GM15510 (cell line): ENCODE measurements around the gene HNRNPUL1.

Experiments used
- POLR2A ChIP-seq: IDR thresholded peaks from 3 replicates; pipeline ENCODE4 v1.6.1; 2011; ENCODE audit warnings: borderline replicate concordance; ENCODE audit not compliant: insufficient read length; ENCODE audit errors: extremely low read depth

Gene HNRNPUL1

GRCh38 chr19:41226874-41227390, 37.2 kb upstream of the HNRNPUL1 start:
- TF ChIP-seq POLR2A, result no peak

GRCh38 chr19:41228486-41228885, 35.7 kb upstream of the HNRNPUL1 start:
- no peak for TF ChIP-seq POLR2A

- TF ChIP-seq POLR2A, result no peak
These were observed 33.9 kb upstream of the HNRNPUL1 start for GRCh38 chr19:41230067-41230857.

DNA sequence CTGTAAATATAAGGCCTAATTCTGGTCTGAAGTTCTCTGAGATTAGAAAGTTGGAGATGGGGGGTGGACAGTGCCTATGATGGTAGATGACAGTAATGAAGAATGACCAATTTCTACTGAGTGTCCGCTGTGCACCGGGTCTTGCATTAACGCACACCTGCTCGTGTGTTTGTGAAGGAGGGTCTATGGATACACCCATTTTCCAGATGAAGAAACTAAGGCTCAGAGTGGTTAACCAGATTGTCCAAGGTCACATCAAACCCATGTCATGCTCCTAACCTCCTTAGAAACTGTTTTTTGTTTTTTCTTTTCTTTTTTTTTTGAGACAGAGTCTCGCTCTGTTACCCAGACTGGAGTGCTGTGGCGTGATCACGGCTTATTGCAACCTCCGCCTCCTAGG, 31.5 kb upstream of the HNRNPUL1 start:
- no peak for TF ChIP-seq POLR2A

GRCh38 chr19:41233748-41234240, 30.4 kb upstream of the HNRNPUL1 start:
- no peak for TF ChIP-seq POLR2A

DNA sequence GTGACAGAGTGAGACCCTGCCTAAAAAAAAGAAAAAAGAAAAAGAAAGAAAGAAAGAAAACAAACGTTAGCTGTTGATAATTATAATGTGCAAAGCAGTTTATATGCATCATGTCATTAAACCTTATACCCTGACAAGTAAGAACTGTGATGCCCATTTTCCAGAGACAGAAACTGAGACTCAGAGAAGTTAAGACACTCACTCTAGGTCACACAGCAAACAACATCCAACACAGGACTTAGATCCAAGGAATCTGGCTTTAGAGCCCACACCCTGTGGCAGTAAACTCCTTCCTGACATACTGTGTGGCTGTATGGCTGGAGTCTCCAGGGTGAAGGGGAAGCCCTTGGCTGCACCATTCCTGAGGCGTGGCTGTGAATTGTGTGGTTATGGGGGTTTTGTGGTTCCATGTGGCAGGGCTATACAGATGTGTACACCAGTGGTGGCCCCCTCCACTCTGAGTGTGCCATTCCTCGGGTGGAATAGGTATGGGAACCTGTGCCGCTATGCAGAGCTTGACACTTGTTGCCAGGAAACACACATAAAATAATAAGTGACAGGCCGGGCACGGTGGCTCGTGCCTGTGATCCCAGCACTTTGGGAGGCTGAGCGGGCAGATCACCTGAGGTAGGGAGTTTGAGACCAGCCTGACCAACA, 29.5 kb upstream of the HNRNPUL1 start:
- TF ChIP-seq POLR2A, result no peak

- TF ChIP-seq POLR2A, result no peak
These were observed 28.7 kb upstream of the HNRNPUL1 start for GRCh38 chr19:41235480-41235879.

DNA sequence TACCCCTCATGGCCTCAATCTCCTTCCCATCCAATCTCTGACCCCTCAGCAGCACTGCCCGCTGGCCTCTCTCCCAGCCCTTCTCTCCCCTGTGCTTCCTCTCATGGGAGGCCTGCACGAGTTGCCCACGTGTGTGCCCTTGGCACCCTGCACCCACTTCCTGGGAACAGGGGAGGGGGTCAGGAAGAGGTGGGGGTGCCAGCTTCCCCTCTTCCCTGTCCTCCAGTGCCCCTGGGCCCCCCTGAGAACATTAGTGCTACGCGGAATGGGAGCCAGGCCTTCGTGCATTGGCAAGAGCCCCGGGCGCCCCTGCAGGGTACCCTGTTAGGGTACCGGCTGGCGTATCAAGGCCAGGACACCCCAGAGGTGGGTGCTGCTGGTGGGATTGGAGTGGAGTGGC, 25.9 kb upstream of the HNRNPUL1 start:
- no peak for TF ChIP-seq POLR2A

GRCh38 chr19:41239363-41239762, 24.8 kb upstream of the HNRNPUL1 start:
- no peak for TF ChIP-seq POLR2A

DNA sequence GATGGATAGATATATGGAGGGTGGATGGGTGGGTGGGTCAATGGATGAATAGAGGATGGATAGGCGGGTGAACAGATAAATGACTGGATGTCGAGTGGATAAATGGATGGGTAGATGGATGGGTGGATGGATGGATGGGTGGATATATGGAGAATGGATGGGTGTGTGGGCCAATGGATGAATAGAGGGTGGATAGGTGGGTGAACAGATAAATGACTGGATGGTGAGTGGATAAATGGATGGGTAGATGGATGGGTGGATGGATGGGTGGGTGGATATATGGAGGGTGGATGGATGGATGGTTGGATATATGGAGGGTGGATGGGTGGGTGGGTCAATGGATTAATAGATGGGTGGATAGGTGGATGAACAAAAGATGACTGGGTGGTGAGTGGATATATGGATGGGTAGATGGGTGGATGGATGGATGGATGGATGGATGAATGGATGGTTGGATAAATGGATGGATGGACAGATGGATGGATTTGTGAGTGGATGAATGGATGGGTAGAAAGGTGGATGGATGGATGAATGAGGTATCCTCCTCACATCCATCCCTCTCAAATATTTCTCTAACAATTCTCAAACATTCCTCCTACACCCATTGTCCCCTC, 24.1 kb upstream of the HNRNPUL1 start:
- no peak for TF ChIP-seq POLR2A

- no peak for TF ChIP-seq POLR2A
These were observed 22.3 kb upstream of the HNRNPUL1 start for GRCh38 chr19:41241859-41242258.

DNA sequence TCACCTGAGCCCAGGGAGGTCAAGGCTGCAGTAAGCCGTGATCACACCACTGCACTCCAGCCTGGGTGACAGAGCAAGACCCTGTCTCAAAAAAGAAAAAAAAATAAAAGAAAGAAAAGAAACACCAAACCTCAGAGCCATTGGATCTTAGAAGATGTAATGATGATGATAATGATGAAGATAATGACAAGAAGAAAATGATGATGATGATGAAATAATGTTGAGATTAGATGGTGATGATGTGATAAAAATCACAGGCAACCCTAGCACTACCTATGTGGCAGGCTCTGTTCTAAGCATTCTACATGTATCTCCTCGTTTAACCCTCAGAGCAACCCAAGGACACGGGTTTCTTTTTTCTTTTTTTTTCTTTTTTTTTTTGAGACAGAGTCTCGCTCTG, 20.1 kb upstream of the HNRNPUL1 start:
- TF ChIP-seq POLR2A, result no peak

DNA sequence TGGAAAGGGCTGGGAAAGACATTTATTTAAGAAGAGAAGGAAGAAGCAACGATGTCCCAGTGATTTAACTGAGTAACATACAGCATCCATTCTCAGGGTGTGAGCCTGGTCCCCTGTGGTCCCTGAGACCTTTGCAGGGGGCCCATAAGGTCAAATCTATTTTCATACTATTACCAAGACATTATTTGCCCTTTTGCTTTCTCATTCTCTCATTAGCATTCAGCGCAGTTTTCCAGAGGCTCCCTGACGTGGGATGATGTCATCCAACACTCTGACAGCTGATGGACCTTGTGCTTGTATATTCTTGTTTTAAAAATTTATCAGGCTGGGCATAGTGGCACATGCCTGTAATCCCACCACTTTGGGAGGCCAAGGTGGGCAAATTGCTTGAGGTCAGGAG, 18.3 kb upstream of the HNRNPUL1 start:
- TF ChIP-seq POLR2A, result no peak

GRCh38 chr19:41248895-41249294, 15.3 kb upstream of the HNRNPUL1 start:
- no peak for TF ChIP-seq POLR2A

DNA sequence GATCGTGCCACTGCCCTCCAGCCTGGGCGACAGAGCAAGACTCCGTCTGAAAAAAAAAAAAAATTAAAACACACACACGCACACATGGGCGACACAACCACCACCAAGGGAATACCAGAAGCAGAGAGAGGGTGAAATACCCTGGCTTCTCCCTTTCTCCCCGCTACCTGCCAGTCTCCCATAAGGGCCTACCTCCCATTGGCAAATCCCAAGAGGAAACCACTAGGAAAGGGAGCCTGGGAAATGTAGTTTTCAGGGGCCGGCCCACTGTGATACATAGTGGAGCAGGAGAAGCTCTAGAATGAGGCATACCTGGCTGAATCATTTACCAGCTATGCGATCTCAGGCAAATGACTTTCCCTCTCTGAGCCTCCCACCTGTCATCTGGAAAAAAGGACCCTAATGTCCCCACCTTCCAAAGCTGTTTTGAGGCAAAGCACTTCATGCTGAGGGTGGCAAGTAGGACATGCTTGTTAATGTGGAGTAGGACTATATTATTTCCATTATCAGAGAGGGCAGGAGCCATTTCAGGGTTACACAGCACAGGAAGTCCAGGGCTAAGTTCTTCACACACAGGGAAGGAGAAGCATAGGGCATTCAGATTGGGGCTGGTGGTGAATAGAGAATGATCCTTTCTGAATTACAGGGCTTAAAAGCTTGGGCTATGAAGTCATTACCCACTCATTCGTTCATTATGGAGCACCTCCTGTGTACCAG, 14.3 kb upstream of the HNRNPUL1 start:
- no peak for TF ChIP-seq POLR2A
